GM21360 (cell line): ENCODE measurements around the gene ASPDH.
"Not testable (repeated sequence)": the region's sequence is repeated elsewhere in the genome, so short reads cannot be mapped to it uniquely, and the experiment has no call there.

Experiments used
- ATAC-seq: cut with Tn5 transposase; IDR thresholded peaks from one replicate; pipeline ENCODE4 v1.9.1; 2021; ENCODE audit warnings: mild to moderate bottlenecking, moderate library complexity; ENCODE audit not compliant: unreplicated experiment

The ASPDH gene

DNA sequence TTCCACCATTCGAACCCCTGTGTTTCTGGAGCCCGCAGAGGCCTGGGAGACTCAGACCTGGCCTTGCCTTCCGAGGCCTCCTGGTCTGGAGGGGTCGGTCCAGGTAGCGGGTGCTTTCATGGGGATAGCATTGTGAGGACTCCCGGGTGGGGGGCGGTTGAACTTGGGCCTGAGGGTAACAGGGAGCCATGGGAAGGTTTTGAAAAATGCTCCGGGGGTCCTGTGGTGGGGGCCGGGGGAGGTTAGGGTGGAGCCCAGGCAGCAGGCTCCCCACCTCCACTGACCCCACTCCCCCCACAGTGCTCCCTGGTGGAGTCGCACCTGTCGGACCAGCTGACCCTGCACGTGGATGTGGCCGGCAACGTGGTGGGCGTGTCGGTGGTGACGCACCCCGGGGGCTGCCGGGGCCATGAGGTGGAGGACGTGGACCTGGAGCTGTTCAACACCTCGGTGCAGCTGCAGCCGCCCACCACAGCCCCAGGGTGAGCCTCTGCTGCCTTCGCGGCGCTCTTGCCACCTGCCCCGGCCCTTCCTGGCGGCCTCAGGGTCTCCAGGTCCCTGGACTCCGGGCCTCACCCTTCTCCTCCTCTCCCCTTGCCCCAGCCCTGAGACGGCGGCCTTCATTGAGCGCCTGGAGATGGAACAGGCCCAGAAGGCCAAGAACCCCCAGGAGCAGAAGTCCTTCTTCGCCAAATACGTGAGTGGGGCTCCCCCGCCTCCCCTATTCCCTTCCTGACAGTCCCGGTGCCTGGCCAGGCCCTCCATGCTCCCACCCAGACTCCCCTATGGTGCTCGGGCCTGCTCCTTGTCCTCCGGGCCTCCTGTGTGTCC, 33.2 kb downstream of the ASPDH start:
- ATAC-seq: no peak

DNA sequence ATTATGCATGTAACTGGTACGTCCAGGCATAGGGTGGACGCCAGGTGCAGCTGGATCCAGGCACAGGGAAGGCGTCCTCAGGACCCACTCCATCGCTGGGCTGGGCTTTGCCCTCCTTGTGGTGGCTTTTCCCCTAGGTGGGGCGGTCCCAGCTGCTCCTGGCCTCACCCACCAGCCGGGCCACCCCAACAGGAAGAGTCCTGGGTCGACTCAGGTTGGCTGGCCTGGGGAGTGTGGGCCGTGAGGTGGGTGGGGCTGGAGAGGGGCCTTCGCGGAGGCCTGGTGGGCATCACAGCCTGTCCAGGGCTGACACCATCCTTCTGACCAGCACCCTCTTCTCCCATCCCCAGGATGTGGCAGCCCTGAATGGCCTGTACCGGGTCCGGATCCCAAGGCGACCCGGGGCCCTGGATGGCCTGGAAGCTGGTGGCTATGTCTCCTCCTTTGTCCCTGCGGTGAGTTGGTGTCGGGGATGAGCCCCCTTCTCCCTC, 33.9 kb downstream of the ASPDH start:
- ATAC-seq: no peak

DNA sequence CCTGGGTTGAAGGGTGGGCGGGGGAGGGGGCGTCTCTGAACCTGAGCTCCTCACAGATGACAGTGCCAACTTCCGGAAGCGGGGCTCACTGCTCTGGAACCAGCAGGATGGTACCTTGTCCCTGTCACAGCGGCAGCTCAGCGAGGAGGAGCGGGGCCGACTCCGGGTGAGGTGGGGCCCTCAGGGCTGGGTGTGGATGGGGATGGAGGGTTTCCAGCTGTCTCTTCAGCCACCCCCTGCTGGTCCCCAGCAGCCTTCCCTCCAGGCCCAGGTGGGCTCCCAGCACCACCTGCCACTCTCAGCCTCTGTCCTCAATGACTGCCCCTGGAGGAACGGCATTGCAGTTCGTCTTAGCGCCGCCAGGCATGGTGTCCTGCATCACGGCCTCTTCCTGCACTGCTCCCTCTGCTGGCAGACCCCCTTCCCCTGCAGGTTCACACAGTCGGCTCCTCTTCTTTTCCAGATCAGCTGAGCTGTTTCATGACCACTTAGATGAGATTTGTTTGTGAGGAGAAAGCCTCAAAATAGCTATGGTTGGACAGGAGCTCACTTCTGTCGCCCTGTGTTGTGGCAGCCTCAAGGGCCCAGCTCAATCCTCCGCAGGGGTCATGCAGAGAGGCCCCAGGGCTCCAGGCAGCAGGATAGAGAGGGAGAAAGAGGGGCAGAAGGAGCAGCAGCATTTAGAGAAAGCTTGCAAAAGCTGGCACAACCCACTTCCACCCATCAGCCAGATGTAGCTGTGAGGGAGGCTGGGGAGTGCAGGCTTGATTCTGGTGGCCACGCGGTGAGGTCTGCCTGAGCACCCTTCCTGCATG, 34.6 kb downstream of the ASPDH start:
- no peak for ATAC-seq

DNA sequence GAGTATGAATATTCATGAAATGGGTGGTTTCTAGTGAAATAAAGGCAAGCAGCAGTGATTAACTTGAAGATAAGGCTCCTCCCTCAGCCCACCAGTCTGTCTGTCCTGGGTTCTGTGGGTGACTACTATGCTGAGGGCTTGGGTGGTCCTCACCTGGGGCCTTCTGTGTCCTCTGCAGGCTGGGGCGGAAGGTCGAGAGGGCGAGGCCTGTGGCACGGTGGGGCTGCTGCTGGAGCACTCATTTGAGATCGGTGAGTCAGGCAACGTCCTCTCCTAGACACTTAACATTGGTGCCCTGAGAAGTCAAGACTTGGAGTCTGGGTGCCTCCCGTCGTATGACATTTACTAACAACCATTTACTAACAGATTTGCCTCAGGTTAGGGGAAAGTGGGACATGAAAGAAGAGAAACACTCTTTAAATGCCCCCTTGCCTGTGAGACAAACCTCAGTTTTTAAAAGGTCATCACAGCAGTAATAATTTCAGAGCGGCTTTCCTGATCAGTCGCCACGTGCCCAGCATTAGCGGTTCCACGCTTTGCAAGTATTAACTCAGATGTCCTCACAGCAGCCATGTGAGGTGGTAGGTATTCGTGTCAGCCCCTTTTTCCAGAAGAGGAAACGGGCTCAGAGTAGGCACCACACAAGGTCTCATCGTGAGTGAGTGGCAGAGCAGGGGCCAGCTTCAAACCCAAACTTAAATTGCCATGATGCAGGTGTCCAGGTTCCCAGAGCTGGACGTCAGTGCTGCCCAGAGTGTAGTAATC, 35.8 kb downstream of the ASPDH start:
- no peak for ATAC-seq

DNA sequence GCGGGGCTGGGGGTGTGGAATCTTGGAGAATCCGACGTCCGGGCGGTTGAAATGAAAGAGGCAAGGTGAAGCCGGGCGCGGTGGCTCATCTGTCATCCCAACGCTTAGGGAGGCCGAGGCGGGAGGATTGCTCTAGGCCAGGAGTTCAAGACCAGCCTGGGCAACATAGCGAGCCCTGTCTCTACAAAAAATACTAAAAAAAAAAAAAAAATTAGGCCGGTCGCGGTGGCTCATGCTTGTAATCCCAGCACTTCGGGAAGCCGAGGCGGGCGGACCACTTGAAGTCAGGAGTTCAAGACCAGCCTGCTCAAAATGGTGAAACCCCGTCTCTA, 36.8 kb downstream of the ASPDH start:
- ATAC-seq: no peak

DNA sequence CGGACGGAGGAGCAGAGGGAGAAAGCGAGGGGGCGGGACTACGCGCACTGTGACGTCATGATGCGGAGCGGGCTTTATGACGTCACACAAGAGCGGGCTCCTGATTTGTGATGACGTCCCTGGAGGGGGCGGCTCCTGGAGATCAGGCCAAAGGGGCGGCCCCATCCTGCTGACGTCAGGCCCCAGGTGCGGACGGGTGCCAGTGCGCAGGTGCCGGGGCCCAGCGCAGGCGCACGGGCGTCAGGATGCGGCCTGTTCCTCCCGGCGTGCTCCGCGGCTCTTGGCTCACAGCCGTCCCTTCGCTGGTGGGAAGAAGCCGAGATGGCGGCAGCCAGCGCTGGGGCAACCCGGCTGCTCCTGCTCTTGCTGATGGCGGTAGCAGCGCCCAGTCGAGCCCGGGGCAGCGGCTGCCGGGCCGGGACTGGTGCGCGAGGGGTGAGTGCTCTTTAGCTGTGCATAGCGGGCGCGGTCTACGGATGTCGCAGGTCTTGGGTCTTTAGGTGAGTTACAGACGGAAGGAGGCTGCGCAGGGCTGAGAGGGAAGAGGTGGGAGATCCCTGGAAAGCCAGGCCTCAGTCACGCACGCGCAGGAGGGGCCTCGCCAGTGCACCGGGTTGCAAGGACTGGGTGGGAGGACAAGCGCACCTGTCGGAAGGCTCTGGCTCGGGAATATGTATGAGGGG, 37.3 kb downstream of the ASPDH start, which contains the start of the genes EMC10 and GARIN5A:
EMC10 (plus strand) TSS at position 284 of the 683 bp plus-strand sequence; CDS start at position 322, 38 bp downstream.
GARIN5A (minus strand) TSS at position 625 of the 683 bp plus-strand sequence; CDS start at position 165, 460 bp downstream.
- peak; percentile 62 for ATAC-seq

DNA sequence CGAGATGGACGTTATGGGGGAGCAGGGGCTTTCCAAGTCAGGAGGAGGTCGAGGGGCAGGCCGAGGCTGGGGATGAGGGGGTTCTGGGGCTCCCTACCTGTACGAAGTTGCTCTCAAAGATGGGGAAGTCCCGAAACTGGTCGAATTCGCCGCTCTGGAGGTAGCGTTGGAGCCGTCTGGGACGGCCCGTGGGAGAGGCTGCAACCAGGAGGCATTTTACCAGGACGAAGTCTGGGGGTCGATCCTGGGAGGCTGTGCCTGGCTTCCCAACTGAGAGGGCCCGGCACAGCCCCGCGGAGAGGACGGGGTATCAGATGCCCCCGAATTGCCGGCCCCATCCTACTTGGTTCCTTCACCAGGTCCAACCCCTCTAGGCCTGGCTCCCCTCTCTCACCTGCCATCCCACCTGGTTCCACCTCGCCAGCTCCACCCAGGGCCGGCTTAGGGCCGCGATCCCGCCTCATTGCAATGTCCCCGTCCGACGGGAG, 37.9 kb downstream of the ASPDH start:
- ATAC-seq: no peak

DNA sequence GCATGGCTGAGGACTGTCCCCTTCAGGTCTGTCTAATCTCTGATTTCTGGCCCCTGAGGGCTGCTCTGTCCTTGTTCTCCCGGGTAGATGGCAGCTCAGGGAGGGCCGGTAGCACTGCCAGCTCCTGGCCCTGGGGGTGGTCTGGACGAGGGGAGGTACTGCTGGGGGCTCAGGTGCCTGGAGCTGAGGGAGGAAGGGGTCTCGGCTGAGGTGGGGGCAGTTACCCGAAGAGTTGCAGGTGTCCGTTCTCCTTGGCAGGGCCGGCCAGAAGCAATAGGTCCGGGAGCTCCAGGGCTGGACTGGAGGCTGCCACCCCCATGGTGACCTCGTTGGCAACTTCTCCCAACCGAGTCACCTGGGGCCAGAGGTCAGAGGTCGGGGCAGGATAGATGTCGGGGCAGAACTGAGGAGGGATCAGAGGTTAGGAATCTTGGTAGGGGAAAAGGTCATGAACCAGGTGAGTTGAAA, 38.6 kb downstream of the ASPDH start:
- no peak for ATAC-seq

DNA sequence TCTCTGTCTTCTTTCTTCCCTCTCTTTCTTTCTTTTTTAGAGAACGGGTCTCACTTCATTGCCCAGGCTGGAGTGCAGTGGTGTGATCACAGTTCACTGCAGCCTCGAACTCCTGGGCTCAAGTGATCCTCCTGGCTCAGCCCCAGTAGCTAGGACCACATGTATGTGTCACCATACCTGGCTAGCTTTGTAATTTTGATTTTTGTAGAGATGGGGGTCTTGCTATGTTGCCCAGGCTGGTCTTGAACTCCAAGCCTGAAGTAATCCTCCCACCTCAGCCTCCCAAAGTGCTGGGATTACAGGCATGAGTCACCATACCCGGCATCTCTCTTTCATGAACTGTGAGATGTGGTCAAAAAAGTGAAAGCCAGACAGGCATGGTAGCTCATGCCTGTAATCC, 40.4 kb downstream of the ASPDH start:
- not testable (repeated sequence) for ATAC-seq

DNA sequence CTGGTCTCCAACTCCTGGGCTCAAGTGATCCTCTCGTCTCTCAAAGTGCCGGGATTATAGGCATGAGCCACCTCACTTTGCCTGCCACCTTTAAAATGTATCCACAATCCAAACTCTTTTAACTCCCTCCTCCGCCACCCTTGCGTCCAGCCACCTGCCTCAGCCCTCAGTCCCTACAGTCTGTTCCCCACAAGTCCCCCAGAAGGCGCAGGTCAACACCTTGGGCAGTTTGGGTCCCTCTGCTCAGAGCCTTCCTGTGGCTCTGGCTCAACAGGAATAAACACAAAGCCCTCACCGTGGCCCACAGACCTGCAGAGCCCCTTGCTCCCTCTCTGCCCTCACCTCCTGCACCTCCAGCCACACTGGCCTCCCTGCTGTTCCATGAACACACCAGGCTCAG, 44.9 kb downstream of the ASPDH start:
- no peak for ATAC-seq

DNA sequence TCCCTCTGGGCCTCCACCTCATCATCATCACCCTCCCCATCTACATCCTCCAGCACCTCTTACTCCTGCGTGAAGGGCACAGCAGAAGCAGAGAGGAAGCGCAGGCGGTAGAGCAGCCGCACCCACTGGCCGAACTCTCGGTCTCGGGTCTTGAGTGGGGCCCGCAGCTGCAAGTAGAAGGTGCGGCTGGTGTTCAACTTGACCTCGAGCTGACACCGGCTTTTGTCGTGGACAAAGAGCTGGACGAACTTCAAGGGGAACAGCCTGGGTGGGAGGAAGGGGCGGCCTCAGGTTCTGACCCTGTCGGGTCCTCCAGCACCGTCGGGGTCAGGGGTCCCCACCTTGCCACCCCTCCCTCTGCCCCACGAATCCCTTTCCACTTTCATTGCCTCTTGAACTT, 46.1 kb downstream of the ASPDH start:
- no peak for ATAC-seq

DNA sequence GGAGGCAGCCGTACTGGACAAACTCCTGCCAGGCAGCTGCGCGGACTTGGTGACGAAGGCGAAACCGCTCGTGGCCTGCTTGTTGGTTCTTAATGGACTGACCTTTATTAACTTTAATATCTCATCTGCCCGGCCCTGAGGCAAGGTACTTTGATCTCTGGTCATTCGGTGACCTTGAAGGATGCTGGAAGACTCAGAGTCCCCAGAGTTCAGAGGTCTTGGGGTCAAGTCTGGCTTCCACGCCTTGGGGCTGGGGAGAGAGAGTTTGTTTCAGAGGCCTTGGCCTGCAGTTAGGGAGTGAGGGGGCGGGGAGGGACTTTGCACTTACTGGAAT, 47.0 kb downstream of the ASPDH start:
- ATAC-seq: no peak

DNA sequence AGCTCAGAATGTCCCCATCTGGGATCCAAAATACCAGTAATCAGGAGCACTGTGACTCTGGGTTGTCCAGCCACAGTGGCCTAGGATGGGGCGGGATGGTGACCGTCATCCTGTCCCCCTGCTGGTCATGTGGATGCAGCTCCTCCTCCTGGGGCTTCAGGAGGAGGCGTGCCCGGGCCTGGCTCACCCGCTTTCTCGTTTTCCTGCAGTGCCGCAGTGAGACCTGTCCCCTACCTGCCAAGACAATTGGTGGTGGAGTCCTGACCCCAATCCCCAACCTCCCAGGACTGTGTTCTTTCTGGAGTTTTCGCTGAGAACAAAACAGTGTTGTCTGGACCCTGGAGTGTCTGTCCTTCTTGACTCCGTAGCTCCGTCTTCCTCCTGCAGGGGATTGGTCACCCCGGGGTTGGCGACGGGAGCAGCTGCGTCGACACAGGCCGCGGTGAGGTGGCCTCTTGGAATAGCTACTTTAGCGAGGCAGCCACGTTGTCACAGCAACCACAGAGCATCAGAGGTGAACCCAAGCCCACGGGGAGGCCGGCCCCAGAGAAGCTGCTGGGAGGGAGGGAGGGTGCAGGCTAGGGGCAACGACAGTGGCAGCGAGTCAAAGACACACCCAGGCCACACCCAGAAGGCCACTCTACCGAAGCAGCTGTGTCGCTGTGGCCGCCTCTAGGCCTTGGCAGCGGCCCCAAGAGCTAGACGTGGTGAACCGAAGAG, 47.6 kb downstream of the ASPDH start:
- ATAC-seq: no peak

DNA sequence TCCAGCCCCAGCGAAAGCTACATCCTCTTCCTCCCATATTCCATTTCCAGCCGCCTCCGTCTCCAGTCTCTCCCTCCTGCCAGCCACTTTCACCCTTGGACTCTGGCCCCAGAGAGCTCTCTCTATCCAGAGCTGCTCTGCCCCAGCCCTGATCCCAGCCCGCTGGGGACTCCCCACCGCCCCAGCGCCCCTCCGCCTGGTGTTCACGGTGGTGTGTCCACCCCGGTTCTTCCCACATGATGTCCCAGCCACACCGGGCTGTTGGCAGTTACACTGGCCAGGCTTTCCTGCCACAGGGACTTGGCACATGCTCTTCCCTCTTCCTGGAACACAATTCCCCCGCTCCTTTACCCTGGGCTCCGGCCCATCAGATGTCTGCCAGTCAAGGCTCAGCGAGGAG, 48.7 kb downstream of the ASPDH start:
- no peak for ATAC-seq

DNA sequence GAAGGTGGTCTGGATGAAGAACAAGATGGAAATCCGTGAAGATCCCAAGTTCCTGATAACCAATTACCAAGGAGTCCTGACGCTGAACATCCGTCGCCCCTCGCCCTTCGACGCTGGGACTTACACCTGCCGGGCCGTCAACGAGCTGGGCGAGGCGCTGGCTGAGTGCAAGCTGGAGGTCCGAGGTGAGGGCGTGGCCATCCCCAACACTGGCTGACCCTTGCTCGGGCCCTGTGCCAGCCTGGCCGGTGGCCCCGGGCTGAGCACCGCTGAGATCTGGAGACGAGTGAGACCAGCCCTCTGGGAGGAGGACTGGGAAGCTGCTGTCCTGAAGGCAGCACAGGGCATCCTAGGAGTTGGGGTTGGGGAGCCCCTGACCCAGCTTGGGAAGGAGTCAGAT, 49.4 kb downstream of the ASPDH start:
- no peak for ATAC-seq

DNA sequence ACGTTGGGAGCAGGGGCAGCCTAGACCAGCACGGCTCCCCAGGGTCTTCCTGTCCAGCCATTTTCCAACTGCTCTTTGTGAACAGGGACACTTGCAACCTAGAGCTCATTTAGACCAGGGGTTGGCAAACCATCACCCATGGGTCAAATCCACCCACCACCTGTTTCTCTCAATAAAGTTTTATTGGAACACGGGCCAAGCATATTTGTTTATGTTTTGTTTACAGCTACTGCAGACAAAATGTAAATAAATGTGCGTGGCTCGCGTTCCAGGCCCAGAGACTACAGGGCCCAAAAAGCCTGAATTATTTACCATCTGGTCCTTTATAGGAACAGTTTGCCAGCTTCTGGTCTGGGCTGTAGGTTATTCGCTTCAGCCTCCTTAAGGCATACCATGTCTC, 50.7 kb downstream of the ASPDH start:
- ATAC-seq: no peak
